ENCODE results near the gene GNG10.

GRCh38 chr9:111622626-111623025, 38.8 kb upstream of the GNG10 start:
- TF ChIP-seq CTCF (conservative IDR thresholded peaks at IDR 0.05; ENCODE audit: low read depth, low read length): no peak
- no peak for TF ChIP-seq EZH2 (IDR thresholded peaks at IDR 0.05; ENCODE audit: borderline replicate concordance, low read depth, low read length, poor library complexity, severe bottlenecking)
